HEK293 (cell line): ENCODE results near the gene NR1I2.

Experiments
- CTCF ChIA-PET: fragments of 350-600 bp; formaldehyde crosslinking; extraction: SDS; loops from one replicate; lab custom pipeline; 2021; ENCODE audit warnings: antibody characterized with exemption; lab: Yijun Ruan, JAX
- POLR2A ChIA-PET: fragments of 300-600 bp; formaldehyde crosslinking; extraction: SDS; loops from one replicate; lab custom pipeline; 2020; ENCODE audit warnings: antibody characterized with exemption, inconsistent platforms; lab: Yijun Ruan, JAX
- H3K27ac ChIP-seq: fragments of 200-500 bp; sonication (Bioruptor generic); 2 replicates; pipeline ENCODE4 v1.5.1; 2014; ENCODE audit warnings: low read depth, low read length, control low read depth, inconsistent platforms; ENCODE audit errors: extremely low read depth
- H3K36me3 ChIP-seq, 2 experiments: fragments of 200-500 bp in 1 of 2; sonication (Bioruptor generic) in 1 of 2; 1 replicate in 1 of 2; 2 replicates in 1 of 2; pipeline ENCODE4 v1.5.1; 2014 to 2017; ENCODE audit warnings: inconsistent platforms in 2 of 2, low read length in 2 of 2; ENCODE audit not compliant: control insufficient read depth in 2 of 2, insufficient read depth in 1 of 2
- H3K4me1 ChIP-seq: fragments of 200-500 bp; sonication (Bioruptor generic); 2 replicates; pipeline ENCODE4 v1.5.1; 2014; ENCODE audit warnings: mild to moderate bottlenecking, low read length, inconsistent platforms; ENCODE audit not compliant: control insufficient read depth, insufficient read depth
- H3K4me3 ChIP-seq: 2 replicates; pipeline ENCODE4 v1.5.1; 2011; ENCODE audit warnings: low read depth, mild to moderate bottlenecking, control low read depth, low read length, moderate library complexity
- H3K9me3 ChIP-seq: fragments of 200-500 bp; sonication (Bioruptor generic); 2 replicates; pipeline ENCODE4 v1.5.1; 2014; ENCODE audit warnings: low read depth, low read length, inconsistent platforms; ENCODE audit not compliant: control insufficient read depth, insufficient read depth
- IKZF3 ChIP-seq: fragments of 450-650 bp; IDR thresholded peaks from 2 replicates; pipeline ENCODE4 v1.5.0; 2018; ENCODE audit warnings: missing biosample characterization, mild to moderate bottlenecking, missing genetic modification characterization, moderate library complexity
- SCRT1 ChIP-seq: fragments of 450-650 bp; formaldehyde crosslinking; IDR thresholded peaks from 2 replicates; pipeline ENCODE4 v1.5.1; 2016; ENCODE audit warnings: missing biosample characterization, missing genetic modification characterization, borderline replicate concordance
- SCRT2 ChIP-seq: fragments of 450-650 bp; formaldehyde crosslinking; IDR thresholded peaks from 2 replicates; pipeline ENCODE4 v1.5.1; 2016; ENCODE audit warnings: missing biosample characterization, missing genetic modification characterization
- ZBTB1 ChIP-seq: fragments of 450-650 bp; formaldehyde crosslinking; IDR thresholded peaks from 2 replicates; pipeline ENCODE4 v1.5.1; 2016; ENCODE audit warnings: missing biosample characterization, missing genetic modification characterization
- ZBTB17 ChIP-seq: fragments of 450-650 bp; formaldehyde crosslinking; IDR thresholded peaks from 2 replicates; pipeline ENCODE4 v1.5.1; 2016; ENCODE audit warnings: missing biosample characterization, missing genetic modification characterization
- ZEB2 ChIP-seq: fragments of 450-650 bp; formaldehyde crosslinking; IDR thresholded peaks from 2 replicates; pipeline ENCODE4 v1.5.1; 2016; ENCODE audit warnings: missing biosample characterization, missing genetic modification characterization
- ZNF10 ChIP-seq: fragments of 450-650 bp; formaldehyde crosslinking; IDR thresholded peaks from 2 replicates; pipeline ENCODE4 v1.5.1; 2017; ENCODE audit warnings: missing biosample characterization, missing genetic modification characterization
- ZNF132 ChIP-seq: fragments of 450-650 bp; formaldehyde crosslinking; IDR thresholded peaks from 2 replicates; pipeline ENCODE4 v1.5.1; 2017; ENCODE audit warnings: missing biosample characterization, missing genetic modification characterization, borderline replicate concordance
- ZNF248 ChIP-seq: fragments of 450-650 bp; formaldehyde crosslinking; IDR thresholded peaks from 2 replicates; pipeline ENCODE4 v1.5.1; 2017; ENCODE audit warnings: missing biosample characterization, missing genetic modification characterization
- ZNF266 ChIP-seq: fragments of 450-650 bp; formaldehyde crosslinking; IDR thresholded peaks from 2 replicates; pipeline ENCODE4 v1.5.1; 2016; ENCODE audit warnings: missing biosample characterization, missing genetic modification characterization, low read depth
- ZNF280C ChIP-seq: fragments of 450-650 bp; formaldehyde crosslinking; IDR thresholded peaks from 2 replicates; pipeline ENCODE4 v1.5.1; 2016; ENCODE audit warnings: missing biosample characterization, missing genetic modification characterization
- ZNF341 ChIP-seq: fragments of 450-650 bp; formaldehyde crosslinking; IDR thresholded peaks from 2 replicates; pipeline ENCODE4; 2016; ENCODE audit warnings: low read depth, missing biosample characterization, missing genetic modification characterization
- ZNF404 ChIP-seq: fragments of 450-650 bp; formaldehyde crosslinking; IDR thresholded peaks from 2 replicates; pipeline ENCODE4 v1.5.1; 2017; ENCODE audit warnings: missing biosample characterization, missing genetic modification characterization
- ZNF600 ChIP-seq: fragments of 450-650 bp; formaldehyde crosslinking; IDR thresholded peaks from 2 replicates; pipeline ENCODE4 v1.5.1; 2016; ENCODE audit warnings: missing biosample characterization, missing genetic modification characterization
- ZNF677 ChIP-seq: fragments of 450-650 bp; IDR thresholded peaks from 2 replicates; pipeline ENCODE4 v1.5.0; 2018; ENCODE audit warnings: missing biosample characterization, mild to moderate bottlenecking, missing genetic modification characterization, moderate library complexity
- ZNF768 ChIP-seq: fragments of 450-650 bp; formaldehyde crosslinking; IDR thresholded peaks from 2 replicates; pipeline ENCODE4 v1.5.1; 2018; ENCODE audit warnings: missing biosample characterization, mild to moderate bottlenecking, missing genetic modification characterization
- ZNF791 ChIP-seq: fragments of 450-650 bp; formaldehyde crosslinking; IDR thresholded peaks from 2 replicates; pipeline ENCODE4 v1.5.1; 2016; ENCODE audit warnings: missing biosample characterization, missing genetic modification characterization
- TF ChIP-seq, protein P1 (sequence below): fragments of 450-650 bp; formaldehyde crosslinking; IDR thresholded peaks from 2 replicates; pipeline ENCODE4 v1.5.1; 2016; ENCODE audit warnings: missing biosample characterization, missing genetic modification characterization
- TF ChIP-seq, protein P2 (sequence below): fragments of 450-650 bp; formaldehyde crosslinking; IDR thresholded peaks from 2 replicates; pipeline ENCODE4 v1.5.1; 2016; ENCODE audit warnings: missing biosample characterization, missing genetic modification characterization
- TF ChIP-seq, protein P3 (sequence below): fragments of 450-650 bp; formaldehyde crosslinking; IDR thresholded peaks from 2 replicates; pipeline ENCODE4 v1.5.1; 2016; ENCODE audit warnings: missing biosample characterization, missing genetic modification characterization, low read depth

NR1I2 gene

GRCh38 chr3:119800844-119801243 lies 18.9 kb downstream of the NR1I2 start:
- ChIA-PET CTCF (interaction anchor here (0.5 to 1.4 kb wide), 2 partner anchors 13 to 30 kb away, joined by 3 to 4 read pairs; no protein-coding TSS in a partner anchor), POLR2A (no interaction called here)
- H3K9me3 ChIP-seq = no peaks in the 10 kb centered on the region
- TF ChIP-seq SCRT2 (tag by site-specific recombination) = no peak
- no peak for TF ChIP-seq ZBTB1 (tag by site-specific recombination)
- no peak overlapping the region for H3K27ac ChIP-seq
- no peaks in the 10 kb centered on the region for H3K4me1 ChIP-seq
- no peaks in the 10 kb centered on the region for H3K36me3 ChIP-seq
- H3K4me3 ChIP-seq = no peak overlapping the region

DNA sequence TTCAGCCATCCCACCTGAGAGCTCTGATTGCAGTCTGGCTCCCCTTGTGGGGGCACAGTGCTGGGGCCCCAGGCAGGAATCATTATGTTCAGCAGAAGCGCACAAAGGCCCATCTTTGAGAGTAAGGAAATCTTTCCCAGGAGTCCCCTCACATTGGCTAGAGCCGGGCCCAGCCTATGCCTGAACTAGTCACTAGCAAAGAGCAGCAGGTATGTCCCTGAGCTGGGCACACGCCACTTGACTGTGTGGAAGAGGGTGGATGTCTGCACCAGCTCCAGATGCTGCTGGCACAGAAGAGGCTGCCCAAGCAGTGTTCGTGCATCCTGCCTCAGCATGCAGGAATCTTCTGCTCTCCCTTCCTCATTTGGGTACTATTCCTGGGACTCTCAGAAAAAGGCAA lies 26.3 kb downstream of the NR1I2 start:
- Histone ChIP-seq H3K4me3 (no peak overlapping the region), H3K9me3 (no peaks in the 10 kb centered on the region), H3K36me3 (no peaks in the 10 kb centered on the region), H3K27ac (no peak overlapping the region), H3K4me1 (no peaks in the 10 kb centered on the region)
- ChIA-PET CTCF (interaction anchor here (0.6 kb wide), 1 partner anchor 29 kb away, joined by 3 read pairs; no protein-coding TSS in a partner anchor), POLR2A (no interaction called here)
- TF ChIP-seq ZNF280C (tag by site-specific recombination) (no peak), ZEB2 (tag by site-specific recombination) (no peak), IKZF3 (tag by site-specific recombination) (no peak), ZNF404 (tag by site-specific recombination) (no peak), ZNF768 (tag by site-specific recombination) (no peak), ZNF248 (tag by site-specific recombination) (no peak), ZNF677 (tag by site-specific recombination) (no peak), ZNF266 (tag by site-specific recombination) (no peak), ZNF341 (tag by site-specific recombination) (no peak), ZNF600 (tag by site-specific recombination) (no peak), ZNF10 (tag by site-specific recombination) (no peak), ZBTB17 (no peak), ZNF132 (no peak), ZNF791 (tag by site-specific recombination) (no peak), SCRT1 (tag by site-specific recombination) (no peak)
- TF ChIP-seq, protein P1, sequence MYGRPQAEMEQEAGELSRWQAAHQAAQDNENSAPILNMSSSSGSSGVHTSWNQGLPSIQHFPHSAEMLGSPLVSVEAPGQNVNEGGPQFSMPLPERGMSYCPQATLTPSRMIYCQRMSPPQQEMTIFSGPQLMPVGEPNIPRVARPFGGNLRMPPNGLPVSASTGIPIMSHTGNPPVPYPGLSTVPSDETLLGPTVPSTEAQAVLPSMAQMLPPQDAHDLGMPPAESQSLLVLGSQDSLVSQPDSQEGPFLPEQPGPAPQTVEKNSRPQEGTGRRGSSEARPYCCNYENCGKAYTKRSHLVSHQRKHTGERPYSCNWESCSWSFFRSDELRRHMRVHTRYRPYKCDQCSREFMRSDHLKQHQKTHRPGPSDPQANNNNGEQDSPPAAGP (tag by site-specific recombination) = no peak
- TF ChIP-seq, protein P2, sequence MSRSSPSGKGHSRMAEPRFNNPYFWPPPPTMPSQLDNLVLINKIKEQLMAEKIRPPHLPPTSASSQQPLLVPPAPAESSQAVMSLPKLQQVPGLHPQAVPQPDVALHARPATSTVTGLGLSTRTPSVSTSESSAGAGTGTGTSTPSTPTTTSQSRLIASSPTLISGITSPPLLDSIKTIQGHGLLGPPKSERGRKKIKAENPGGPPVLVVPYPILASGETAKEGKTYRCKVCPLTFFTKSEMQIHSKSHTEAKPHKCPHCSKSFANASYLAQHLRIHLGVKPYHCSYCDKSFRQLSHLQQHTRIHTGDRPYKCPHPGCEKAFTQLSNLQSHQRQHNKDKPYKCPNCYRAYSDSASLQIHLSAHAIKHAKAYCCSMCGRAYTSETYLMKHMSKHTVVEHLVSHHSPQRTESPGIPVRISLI = no peak
- TF ChIP-seq, protein P3, sequence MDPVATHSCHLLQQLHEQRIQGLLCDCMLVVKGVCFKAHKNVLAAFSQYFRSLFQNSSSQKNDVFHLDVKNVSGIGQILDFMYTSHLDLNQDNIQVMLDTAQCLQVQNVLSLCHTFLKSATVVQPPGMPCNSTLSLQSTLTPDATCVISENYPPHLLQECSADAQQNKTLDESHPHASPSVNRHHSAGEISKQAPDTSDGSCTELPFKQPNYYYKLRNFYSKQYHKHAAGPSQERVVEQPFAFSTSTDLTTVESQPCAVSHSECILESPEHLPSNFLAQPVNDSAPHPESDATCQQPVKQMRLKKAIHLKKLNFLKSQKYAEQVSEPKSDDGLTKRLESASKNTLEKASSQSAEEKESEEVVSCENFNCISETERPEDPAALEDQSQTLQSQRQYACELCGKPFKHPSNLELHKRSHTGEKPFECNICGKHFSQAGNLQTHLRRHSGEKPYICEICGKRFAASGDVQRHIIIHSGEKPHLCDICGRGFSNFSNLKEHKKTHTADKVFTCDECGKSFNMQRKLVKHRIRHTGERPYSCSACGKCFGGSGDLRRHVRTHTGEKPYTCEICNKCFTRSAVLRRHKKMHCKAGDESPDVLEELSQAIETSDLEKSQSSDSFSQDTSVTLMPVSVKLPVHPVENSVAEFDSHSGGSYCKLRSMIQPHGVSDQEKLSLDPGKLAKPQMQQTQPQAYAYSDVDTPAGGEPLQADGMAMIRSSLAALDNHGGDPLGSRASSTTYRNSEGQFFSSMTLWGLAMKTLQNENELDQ (tag by site-specific recombination) = no peak
